ENCODE data around the gene PPP4C. TPM values are rescaled to one million over a fixed set of nuclear protein-coding genes. Genes with fewer than 3 reads are reported as not detected.

Gene PPP4C
- total RNA-seq, 1 experiment from 2014 or later = 163 TPM

- H3K18ac ChIP-seq (ENCODE audit: insufficient read length, low read depth, low read length) = no peak overlapping the region
- H4K8ac ChIP-seq (replicated peaks; ENCODE audit: insufficient read length, low read depth, low read length) = no peak overlapping the region
- H2AK5ac ChIP-seq (ENCODE audit: insufficient read length, low read length) = no peak overlapping the region
- no peak overlapping the region for H2BK15ac ChIP-seq (ENCODE audit: low read depth, low read length)
- H3K4ac ChIP-seq (ENCODE audit: low read depth, low read length) = no peak overlapping the region
- H3K79me1 ChIP-seq (ENCODE audit: insufficient read depth, low read depth, low read length, poor library complexity, severe bottlenecking) = peaks cover 7% of the 10 kb centered on the region
- no peaks in the 10 kb centered on the region; the same call in 1 of the 2 replicates for H3K27me3 Mint-ChIP-seq (ENCODE audit: low read depth)
- TF ChIP-seq, protein P1, sequence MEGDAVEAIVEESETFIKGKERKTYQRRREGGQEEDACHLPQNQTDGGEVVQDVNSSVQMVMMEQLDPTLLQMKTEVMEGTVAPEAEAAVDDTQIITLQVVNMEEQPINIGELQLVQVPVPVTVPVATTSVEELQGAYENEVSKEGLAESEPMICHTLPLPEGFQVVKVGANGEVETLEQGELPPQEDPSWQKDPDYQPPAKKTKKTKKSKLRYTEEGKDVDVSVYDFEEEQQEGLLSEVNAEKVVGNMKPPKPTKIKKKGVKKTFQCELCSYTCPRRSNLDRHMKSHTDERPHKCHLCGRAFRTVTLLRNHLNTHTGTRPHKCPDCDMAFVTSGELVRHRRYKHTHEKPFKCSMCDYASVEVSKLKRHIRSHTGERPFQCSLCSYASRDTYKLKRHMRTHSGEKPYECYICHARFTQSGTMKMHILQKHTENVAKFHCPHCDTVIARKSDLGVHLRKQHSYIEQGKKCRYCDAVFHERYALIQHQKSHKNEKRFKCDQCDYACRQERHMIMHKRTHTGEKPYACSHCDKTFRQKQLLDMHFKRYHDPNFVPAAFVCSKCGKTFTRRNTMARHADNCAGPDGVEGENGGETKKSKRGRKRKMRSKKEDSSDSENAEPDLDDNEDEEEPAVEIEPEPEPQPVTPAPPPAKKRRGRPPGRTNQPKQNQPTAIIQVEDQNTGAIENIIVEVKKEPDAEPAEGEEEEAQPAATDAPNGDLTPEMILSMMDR (conservative IDR thresholded peaks at IDR 0.05) = no peak
- peak overlapping the region in 2 of 3 experiments; percentile 98 to 99; a peak in 4 of 7 replicates for H3K27ac Mint-ChIP-seq
- peak overlapping the region; percentile 57 for H3K27ac ChIP-seq (ENCODE audit: insufficient read length, low read depth, low read length)
- no peak overlapping the region for H3T11ph ChIP-seq (ENCODE audit: low read length)
- peak overlapping the region; percentile 75 for H3K9ac ChIP-seq (ENCODE audit: extremely low read depth, insufficient read length, low read length)
- no CpG with 5 or more reads among the region's 25 CpGs for WGBS (ENCODE audit: extremely low coverage, insufficient read length, low lambda C conversion rate)
- H4K91ac ChIP-seq (ENCODE audit: insufficient read length, low read depth, low read length) = no peak overlapping the region
- H3K4me2 ChIP-seq (ENCODE audit: insufficient read depth, insufficient read length, low read length) = peak overlapping the region; percentile 89
- DNase-seq = no peak
- no peak overlapping the region for H3K23ac ChIP-seq (ENCODE audit: insufficient read length, low read depth, low read length)
- peak overlapping the region; percentile 88 to 94 for H3K4me3 Mint-ChIP-seq
- no peak overlapping the region for H2AFZ ChIP-seq (ENCODE audit: low read length)
- no peak overlapping the region; the same call in 1 of the 2 replicates for H3K14ac ChIP-seq (ENCODE audit: insufficient read depth, low read length)
- no peaks in the 10 kb centered on the region for H3K27me3 ChIP-seq (ENCODE audit: insufficient read depth, low read length)
- peaks cover 29 to 39% (median 31%) of the 10 kb centered on the region in 3 experiments for H3K36me3 Mint-ChIP-seq (ENCODE audit: insufficient read depth in 1 of 3, low read depth in 3 of 3)
- H2BK20ac ChIP-seq (ENCODE audit: low read depth, low read length, poor library complexity, severe bottlenecking) = no peak overlapping the region
- no peaks in the 10 kb centered on the region; the same call in 1 of the 2 replicates for H3K4me1 ChIP-seq (ENCODE audit: insufficient read depth, low read length)
- no peaks in the 10 kb centered on the region for H3K9me3 ChIP-seq (ENCODE audit: control insufficient read depth, low read depth, low read length)
- no peak overlapping the region for H4K5ac ChIP-seq (ENCODE audit: insufficient read length, low read depth, low read length)
- H4K20me1 ChIP-seq (ENCODE audit: control insufficient read depth, insufficient read depth, insufficient read length) = no peaks in the 10 kb centered on the region
- H3K79me2 ChIP-seq (ENCODE audit: insufficient read depth, low read length) = peaks cover 12% of the 10 kb centered on the region; the same call in 1 of the 2 replicates
- H2BK5ac ChIP-seq (ENCODE audit: insufficient read length, low read length) = no peak overlapping the region
- H2BK120ac ChIP-seq (ENCODE audit: low read depth, low read length, poor library complexity, severe bottlenecking) = no peak overlapping the region
- H3K56ac ChIP-seq (ENCODE audit: insufficient read length, low read depth, low read length) = no peak overlapping the region
- no peaks in the 10 kb centered on the region; a peak in 1 of 5 replicates for H3K9me3 Mint-ChIP-seq
- peaks cover 17% of the 10 kb centered on the region for H3K23me2 ChIP-seq (ENCODE audit: insufficient read length, low read depth, low read length, poor library complexity, severe bottlenecking)
- H2BK12ac ChIP-seq (ENCODE audit: insufficient read length, low read depth, low read length) = no peak overlapping the region
- H3K4me1 Mint-ChIP-seq = peaks cover 25 to 39% of the 10 kb centered on the region in 2 experiments
These were observed 11.1 kb upstream of the PPP4C start for GRCh38 chr16:30064729-30065101.
